HG03175 (cell line): ENCODE results near the gene PJA1.

Experiments used
- ATAC-seq: cut with Tn5 transposase; IDR thresholded peaks from one replicate; pipeline ENCODE4 v1.9.1; 2021; ENCODE audit warnings: mild to moderate bottlenecking, moderate library complexity; ENCODE audit not compliant: unreplicated experiment

Gene PJA1

GRCh38 chrX:69119122-69119521 lies 46.1 kb downstream of the PJA1 start:
- no peak for ATAC-seq

- ATAC-seq: no peak
Observed at GRCh38 chrX:69117876-69118526, 47.3 kb downstream of the PJA1 start.

GRCh38 chrX:69116077-69116476 lies 49.2 kb downstream of the PJA1 start:
- ATAC-seq: no peak

- no peak for ATAC-seq
Observed at GRCh38 chrX:69113723-69114122, 51.5 kb downstream of the PJA1 start.
